ENCODE results near the gene ATP6V1G1. TPM values are rescaled to one million over a fixed set of nuclear protein-coding genes. Genes with fewer than 3 reads are reported as not detected.

The ATP6V1G1 gene
- total and polyA plus RNA-seq, 2 of the 13 experiments (the other 11 are each of a cell fraction or from before 2014, with no cell fraction given) = 108 to 158 TPM

GRCh38 chr9:114638404-114638803, 50.8 kb downstream of the ATP6V1G1 start (continued):
- no peak for TF ChIP-seq ZNF407 (CRISPR knock-in tag; IDR thresholded peaks at IDR 0.05; ENCODE audit: not compliant biosample characterization)
- no peak for TF ChIP-seq RBM39 (IDR thresholded peaks at IDR 0.05; ENCODE audit: low read depth, low read length, poor library complexity, severe bottlenecking)
- no peak for TF ChIP-seq ATF2 (CRISPR knock-in tag; IDR thresholded peaks at IDR 0.05)
